Measurements from ENCODE around the gene CRYBB1.
"Not testable (repeated sequence)": the region's sequence is repeated elsewhere in the genome, so short reads cannot be mapped to it uniquely, and the experiment has no call there.

Gene CRYBB1

GRCh38 chr22:26636296-26636695 lies 18.5 kb upstream of the CRYBB1 start:
- DNase-seq (ENCODE audit: low read depth) = no peak

GRCh38 chr22:26635117-26635516 lies 17.3 kb upstream of the CRYBB1 start:
- no peak for DNase-seq (ENCODE audit: low read depth)

GRCh38 chr22:26634189-26634588 lies 16.4 kb upstream of the CRYBB1 start:
- no peak for DNase-seq (ENCODE audit: low read depth)

- no peak for DNase-seq (ENCODE audit: low read depth)
Observed at GRCh38 chr22:26632422-26633155, 14.8 kb upstream of the CRYBB1 start.

GRCh38 chr22:26631282-26631681 lies 13.5 kb upstream of the CRYBB1 start:
- no peak for DNase-seq (ENCODE audit: low read depth)

GRCh38 chr22:26629988-26630761 lies 12.3 kb upstream of the CRYBB1 start:
- DNase-seq (ENCODE audit: low read depth) = no peak

GRCh38 chr22:26624803-26625202 lies 7.0 kb upstream of the CRYBB1 start:
- no peak for DNase-seq (ENCODE audit: low read depth)

GRCh38 chr22:26623984-26624383 lies 6.2 kb upstream of the CRYBB1 start:
- no peak for DNase-seq (ENCODE audit: low read depth)

- DNase-seq (ENCODE audit: low read depth) = no peak
Observed at GRCh38 chr22:26621663-26622062, 3.8 kb upstream of the CRYBB1 start, which contains the start of gene CRYBA4. TSS of gene CRYBA4 (plus strand) at chr22:26621963. CDS start at chr22:26622597, 634 bp downstream.

GRCh38 chr22:26620197-26620596 lies 2.4 kb upstream of the CRYBB1 start:
- DNase-seq (ENCODE audit: low read depth) = no peak

- no peak for DNase-seq (ENCODE audit: low read depth)
Observed at GRCh38 chr22:26619510-26619909, 1.7 kb upstream of the CRYBB1 start.

GRCh38 chr22:26618455-26618854 lies 628 bp upstream of the CRYBB1 start:
- DNase-seq (ENCODE audit: low read depth) = no peak

- no peak for DNase-seq (ENCODE audit: low read depth)
Observed at GRCh38 chr22:26616650-26617049, 1.2 kb downstream of the CRYBB1 start.

- no peak for DNase-seq (ENCODE audit: low read depth)
Observed at GRCh38 chr22:26615830-26616435, 1.9 kb downstream of the CRYBB1 start.

- no peak for DNase-seq (ENCODE audit: low read depth)
Observed at GRCh38 chr22:26615149-26615548, 2.7 kb downstream of the CRYBB1 start.

- DNase-seq (ENCODE audit: low read depth) = no peak
Observed at GRCh38 chr22:26614322-26614721, 3.5 kb downstream of the CRYBB1 start.

GRCh38 chr22:26613753-26614152 lies 4.1 kb downstream of the CRYBB1 start:
- DNase-seq (ENCODE audit: low read depth) = not testable (repeated sequence)

- no peak for DNase-seq (ENCODE audit: low read depth)
Observed at GRCh38 chr22:26612652-26613051, 5.2 kb downstream of the CRYBB1 start.

GRCh38 chr22:26610996-26611395 lies 6.8 kb downstream of the CRYBB1 start:
- no peak for DNase-seq (ENCODE audit: low read depth)

GRCh38 chr22:26610072-26610958 lies 7.5 kb downstream of the CRYBB1 start:
- DNase-seq (ENCODE audit: low read depth) = peak; percentile 67

- DNase-seq (ENCODE audit: low read depth) = no peak
Observed at GRCh38 chr22:26609287-26609686, 8.5 kb downstream of the CRYBB1 start.

- no peak for DNase-seq (ENCODE audit: low read depth)
Observed at GRCh38 chr22:26608129-26608528, 9.7 kb downstream of the CRYBB1 start.

Measured in non-pigmented ciliary epithelial cell (primary cell).